ENCODE results near the gene TRIM47.
A peak's percentile ranks its signal among the peaks of the same experiment; 100 is the strongest.

The TRIM47 gene

DNA sequence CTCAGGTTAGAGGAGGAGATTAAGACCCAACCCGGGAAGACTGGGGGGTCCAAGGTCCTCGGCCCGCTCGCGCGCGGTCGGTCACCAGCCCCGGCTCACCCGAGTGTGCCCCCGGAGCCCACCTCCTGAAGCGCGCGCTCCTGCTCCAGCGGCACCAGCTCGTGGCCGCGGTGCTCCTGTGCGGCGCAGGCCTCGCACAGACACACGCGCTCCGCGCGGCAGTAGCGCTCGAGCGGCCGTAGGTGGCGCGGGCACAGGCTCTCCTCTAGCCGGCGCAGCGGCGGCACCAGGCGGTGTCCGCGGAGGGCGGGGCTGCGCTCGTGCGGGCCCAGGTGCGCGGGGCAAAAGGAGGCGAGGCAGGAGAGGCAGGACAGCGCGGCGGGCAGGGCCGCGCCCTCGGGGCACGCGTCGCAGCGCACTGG, 618 bp downstream of the TRIM47 start:
- H3K4me3 ChIP-seq (ENCODE audit: low read depth, low read length), result peak overlapping the region; percentile 66
- peak; percentile 66 for DNase-seq (ENCODE audit: low read depth)
- TF ChIP-seq, protein P1, sequence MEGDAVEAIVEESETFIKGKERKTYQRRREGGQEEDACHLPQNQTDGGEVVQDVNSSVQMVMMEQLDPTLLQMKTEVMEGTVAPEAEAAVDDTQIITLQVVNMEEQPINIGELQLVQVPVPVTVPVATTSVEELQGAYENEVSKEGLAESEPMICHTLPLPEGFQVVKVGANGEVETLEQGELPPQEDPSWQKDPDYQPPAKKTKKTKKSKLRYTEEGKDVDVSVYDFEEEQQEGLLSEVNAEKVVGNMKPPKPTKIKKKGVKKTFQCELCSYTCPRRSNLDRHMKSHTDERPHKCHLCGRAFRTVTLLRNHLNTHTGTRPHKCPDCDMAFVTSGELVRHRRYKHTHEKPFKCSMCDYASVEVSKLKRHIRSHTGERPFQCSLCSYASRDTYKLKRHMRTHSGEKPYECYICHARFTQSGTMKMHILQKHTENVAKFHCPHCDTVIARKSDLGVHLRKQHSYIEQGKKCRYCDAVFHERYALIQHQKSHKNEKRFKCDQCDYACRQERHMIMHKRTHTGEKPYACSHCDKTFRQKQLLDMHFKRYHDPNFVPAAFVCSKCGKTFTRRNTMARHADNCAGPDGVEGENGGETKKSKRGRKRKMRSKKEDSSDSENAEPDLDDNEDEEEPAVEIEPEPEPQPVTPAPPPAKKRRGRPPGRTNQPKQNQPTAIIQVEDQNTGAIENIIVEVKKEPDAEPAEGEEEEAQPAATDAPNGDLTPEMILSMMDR (conservative IDR thresholded peaks at IDR 0.05; ENCODE audit: low read depth, low read length), result peak; percentile 35

DNA sequence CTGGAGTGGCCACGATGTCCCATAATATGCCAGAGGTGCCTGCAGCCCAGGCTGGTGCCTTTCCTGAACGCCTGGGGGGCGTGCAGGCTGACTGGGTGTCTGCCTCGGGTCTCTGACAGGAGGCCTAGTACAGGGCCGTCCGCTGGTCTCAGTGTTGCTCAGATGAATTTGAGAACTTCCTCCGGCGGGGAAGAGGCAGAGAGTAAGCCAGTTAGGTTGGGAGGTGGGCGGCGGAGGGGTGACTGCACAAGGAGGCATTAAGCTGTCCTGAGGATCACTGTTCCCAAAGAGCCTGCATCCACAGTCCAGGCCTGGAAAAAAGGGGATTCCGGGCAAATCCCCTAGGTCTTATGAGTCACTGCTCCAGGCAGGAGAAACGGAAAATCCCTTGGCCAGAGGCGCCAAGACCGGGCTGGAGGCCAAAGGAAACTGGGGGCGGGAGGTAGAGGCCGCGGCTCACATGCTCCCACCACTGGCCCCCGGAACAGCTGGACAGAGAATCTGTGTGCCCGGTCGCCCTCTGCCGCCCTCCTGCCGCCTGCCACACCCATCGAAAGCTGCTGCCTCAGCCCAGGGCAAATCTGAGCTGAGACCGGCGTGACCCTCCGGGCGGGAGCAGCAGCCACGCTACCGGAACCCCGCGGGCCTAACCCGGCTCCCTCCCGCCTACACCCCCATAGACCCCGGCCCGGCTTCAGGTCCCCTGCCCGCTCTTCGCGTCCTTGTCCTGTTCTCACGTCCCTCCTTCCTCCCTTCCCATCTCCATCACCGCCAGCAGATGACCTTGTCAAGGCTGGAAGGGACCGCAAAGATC, 1.2 kb downstream of the TRIM47 start:
- H3K4me3 ChIP-seq (ENCODE audit: low read depth, low read length), result peak overlapping the region; percentile 66
- DNase-seq (ENCODE audit: low read depth), result peak; percentile 88
- TF ChIP-seq, protein P1 (conservative IDR thresholded peaks at IDR 0.05; ENCODE audit: low read depth, low read length), result no peak

DNA sequence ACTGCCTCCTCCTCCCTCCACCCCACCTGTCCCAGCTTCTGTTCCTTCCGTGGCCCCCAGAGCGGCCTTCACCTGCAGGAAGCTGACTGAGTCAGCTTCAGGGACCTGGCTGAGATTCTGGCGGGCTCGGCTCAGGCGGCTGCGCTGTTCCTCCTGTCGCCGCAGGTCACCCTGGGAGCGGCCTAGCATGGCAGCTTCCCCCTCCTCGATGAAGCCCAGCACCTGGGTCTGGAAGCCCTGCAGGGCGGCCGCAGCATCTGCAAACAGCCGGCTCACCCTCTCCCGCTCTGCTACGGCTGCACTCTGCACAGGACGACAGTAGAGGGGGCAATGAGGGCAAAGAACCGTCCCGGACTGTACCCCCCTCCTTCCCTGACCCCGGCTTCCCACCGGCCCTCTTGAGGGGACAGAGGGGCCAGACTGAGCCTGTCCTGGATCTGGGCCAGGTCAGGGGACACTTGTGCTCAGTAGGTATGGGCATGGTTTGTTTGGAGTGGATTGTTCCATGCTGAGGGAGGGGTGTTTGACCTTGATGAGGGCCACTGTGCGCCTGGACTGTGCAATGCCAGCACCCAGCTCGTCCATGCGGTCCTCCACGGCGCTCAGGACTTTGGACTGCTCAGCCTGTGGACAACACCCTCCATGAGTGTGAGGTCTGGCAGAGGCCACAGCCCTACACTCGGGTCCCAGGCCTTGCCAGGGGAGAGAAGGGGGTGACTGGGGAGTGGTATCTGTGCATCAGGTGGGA, 2.0 kb downstream of the TRIM47 start:
- H3K4me3 ChIP-seq (ENCODE audit: low read depth, low read length), result peak overlapping the region; percentile 66
- DNase-seq (ENCODE audit: low read depth), result no peak

DNA sequence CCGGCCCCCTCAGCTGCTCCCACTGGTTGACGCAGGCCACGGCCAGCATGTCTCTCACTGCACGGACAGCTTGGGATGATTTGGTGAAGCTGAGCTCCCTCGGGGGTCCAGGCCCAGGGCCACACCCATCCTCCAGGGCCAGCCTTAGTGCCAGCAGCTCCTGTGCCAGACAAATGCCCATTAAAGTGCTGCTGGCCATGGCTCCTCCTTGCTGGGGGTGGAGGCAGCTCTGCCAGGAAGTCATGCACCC, 2.5 kb downstream of the TRIM47 start:
- H3K4me3 ChIP-seq (ENCODE audit: low read depth, low read length), result no peak overlapping the region
- no peak for DNase-seq (ENCODE audit: low read depth)

More for the DNA sequence above, 2.0 kb downstream of the TRIM47 start:
- TF ChIP-seq, protein P1 (conservative IDR thresholded peaks at IDR 0.05; ENCODE audit: low read depth, low read length), result peak; percentile 24

DNA sequence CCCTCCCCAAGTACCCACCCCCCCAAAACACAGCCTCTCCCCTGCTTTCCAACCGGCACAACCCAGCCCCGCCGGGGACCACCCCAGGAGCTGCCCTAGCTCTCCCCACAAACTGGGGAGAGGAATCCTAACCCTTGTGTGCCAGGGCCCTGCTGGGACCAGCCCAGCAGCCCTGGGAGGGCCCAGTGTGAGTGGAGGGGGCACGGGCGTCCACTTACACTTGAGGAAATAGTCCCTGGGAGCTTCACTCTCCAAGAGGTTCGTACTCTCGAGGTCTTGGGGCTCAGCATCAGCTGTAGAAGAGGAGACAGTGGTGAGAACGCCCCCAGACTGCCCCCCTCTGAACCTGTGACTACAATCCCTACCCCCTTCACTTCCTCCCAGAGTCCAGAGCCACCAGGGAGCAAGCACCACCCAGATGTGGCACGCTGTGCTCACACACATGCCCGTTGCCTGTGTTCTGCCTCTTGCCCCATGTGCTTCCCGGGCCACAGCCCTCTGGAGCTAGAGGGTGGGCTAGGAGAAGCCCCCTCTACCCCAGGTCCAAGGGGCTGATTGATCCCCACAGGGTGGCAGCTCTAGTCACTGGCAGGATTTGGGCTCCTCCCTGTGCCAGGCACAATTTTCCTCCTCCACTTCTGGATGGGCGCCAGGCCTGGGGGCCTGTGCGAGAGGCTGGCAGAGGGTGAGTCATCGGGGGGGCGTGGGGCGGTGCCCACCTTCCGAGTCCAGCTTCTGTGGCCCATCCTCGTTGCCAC, 3.0 kb downstream of the TRIM47 start:
- TF ChIP-seq, protein P1 (conservative IDR thresholded peaks at IDR 0.05; ENCODE audit: low read depth, low read length), result no peak
- DNase-seq (ENCODE audit: low read depth), result no peak
- no peak overlapping the region for H3K4me3 ChIP-seq (ENCODE audit: low read depth, low read length)

More for the DNA sequence above, 2.5 kb downstream of the TRIM47 start:
- TF ChIP-seq, protein P1 (conservative IDR thresholded peaks at IDR 0.05; ENCODE audit: low read depth, low read length), result no peak

DNA sequence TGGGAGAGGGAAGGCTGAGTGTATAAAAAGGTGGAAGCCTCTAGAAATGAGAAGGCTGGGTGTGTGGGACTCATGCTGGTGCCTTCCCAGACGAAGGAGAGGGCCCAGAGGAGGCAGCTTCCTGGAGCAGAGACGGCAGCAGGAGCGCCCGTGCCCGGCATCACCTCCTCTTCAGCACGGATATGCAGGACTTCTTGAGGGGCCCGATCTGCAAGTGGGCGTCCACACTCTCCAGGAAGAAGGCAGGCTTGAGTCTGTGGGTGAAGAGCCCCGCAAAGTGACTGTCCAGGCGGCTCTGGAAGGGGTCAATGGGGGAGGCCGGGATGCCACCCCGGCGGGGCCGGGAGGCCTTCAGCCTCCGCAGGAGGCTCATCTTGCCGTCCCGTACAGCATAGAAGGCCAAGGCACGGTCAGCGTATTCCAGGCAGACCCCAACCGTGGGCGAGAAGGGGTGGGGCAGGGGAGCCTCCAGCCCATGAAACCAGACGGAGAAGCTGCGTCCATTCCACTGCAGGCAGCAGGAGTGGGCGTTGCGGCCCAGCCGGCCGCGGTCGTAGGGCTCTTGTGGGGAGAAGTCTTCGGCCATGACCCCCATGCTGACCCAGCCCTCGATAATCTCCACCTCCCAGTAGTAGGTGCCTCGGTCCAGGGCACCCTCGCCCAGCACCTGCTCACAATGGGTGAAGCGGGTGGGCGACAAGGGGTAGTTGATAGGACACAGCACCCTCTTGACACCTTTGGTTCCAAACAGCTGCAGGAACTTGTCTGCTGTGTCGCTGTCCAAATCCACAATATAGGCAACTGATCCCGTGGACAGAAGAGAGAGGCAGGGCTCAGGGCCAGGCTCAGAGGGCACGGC, 3.8 kb downstream of the TRIM47 start:
- TF ChIP-seq, protein P1 (conservative IDR thresholded peaks at IDR 0.05; ENCODE audit: low read depth, low read length), result no peak
- H3K4me3 ChIP-seq (ENCODE audit: low read depth, low read length), result no peak overlapping the region
- no peak for DNase-seq (ENCODE audit: low read depth)

All from choroid plexus epithelial cell (primary cell).